ENCODE measurements around the gene PGGHG. TPM values are rescaled to one million over a fixed set of nuclear protein-coding genes. Genes with fewer than 3 reads are reported as not detected.
"Not testable (repeated sequence)": the region's sequence is repeated elsewhere in the genome, so short reads cannot be mapped to it uniquely, and the experiment has no call there.

PGGHG gene
- polyA plus RNA-seq, 1 donor from 2014 or later, result 2.1 TPM

GRCh38 chr11:324593-325517 lies 35.9 kb downstream of the PGGHG start:
- not testable (repeated sequence) for H3K4me2 ChIP-seq (ENCODE audit: low read length); H3F3A ChIP-seq (ENCODE audit: insufficient read depth, low read length, poor library complexity, severe bottlenecking); H3K27ac ChIP-seq (ENCODE audit: low read length); H3K9me3 ChIP-seq (ENCODE audit: low read length); H2AFZ ChIP-seq (ENCODE audit: low read depth, low read length); H3K36me3 ChIP-seq (ENCODE audit: insufficient read depth, low read length); H3K79me2 ChIP-seq (replicated peaks; ENCODE audit: insufficient read depth, low read length); H3K9me2 ChIP-seq (ENCODE audit: insufficient read depth, low read length); H3K4me3 ChIP-seq (ENCODE audit: low read length); H3K27me3 ChIP-seq (ENCODE audit: insufficient read depth, low read depth, low read length); H4K20me1 ChIP-seq (ENCODE audit: insufficient read depth); H3K9ac ChIP-seq (ENCODE audit: low read length)

GRCh38 chr11:325796-326591 lies 37.1 kb downstream of the PGGHG start:
- H3K27me3 ChIP-seq (ENCODE audit: insufficient read depth, low read depth, low read length), result no peaks in the 10 kb centered on the region
- no peaks in the 10 kb centered on the region for H3K36me3 ChIP-seq (ENCODE audit: insufficient read depth, low read length)
- H3K4me2 ChIP-seq (ENCODE audit: low read length), result no peak overlapping the region
- no peaks in the 10 kb centered on the region for H3K79me2 ChIP-seq (replicated peaks; ENCODE audit: insufficient read depth, low read length)
- no peaks in the 10 kb centered on the region for H3F3A ChIP-seq (ENCODE audit: insufficient read depth, low read length, poor library complexity, severe bottlenecking)
- H4K20me1 ChIP-seq (ENCODE audit: insufficient read depth), result no peaks in the 10 kb centered on the region
- H3K9me2 ChIP-seq (ENCODE audit: insufficient read depth, low read length), result no peaks in the 10 kb centered on the region
- H3K9me3 ChIP-seq (ENCODE audit: low read length), result no peaks in the 10 kb centered on the region
- TF ChIP-seq REST (IDR thresholded peaks at IDR 0.05; ENCODE audit: borderline replicate concordance) (no peak), MXI1 (conservative IDR thresholded peaks at IDR 0.05; ENCODE audit: poor library complexity, severe bottlenecking) (no peak), SMC3 (conservative IDR thresholded peaks at IDR 0.05; ENCODE audit: poor library complexity) (no peak), CTCF (IDR thresholded peaks at IDR 0.05; ENCODE audit: poor library complexity, severe bottlenecking) (no peak), EZH2 (IDR thresholded peaks at IDR 0.05; ENCODE audit: borderline replicate concordance, insufficient read depth, low read length, poor library complexity, severe bottlenecking) (no peak), RAD21 (conservative IDR thresholded peaks at IDR 0.05) (no peak), TAF1 (IDR thresholded peaks at IDR 0.05; ENCODE audit: low read depth) (no peak), POLR2AphosphoS5 (IDR thresholded peaks at IDR 0.05) (peak; percentile 96), EP300 (conservative IDR thresholded peaks at IDR 0.05; ENCODE audit: poor library complexity, severe bottlenecking) (peak; percentile 29)
- no peak overlapping the region for H3K27ac ChIP-seq (ENCODE audit: low read length)
- peak overlapping the region; percentile 20 for H3K9ac ChIP-seq (ENCODE audit: low read length)
- no peak overlapping the region for H3K4me3 ChIP-seq (ENCODE audit: low read length)
- H2AFZ ChIP-seq (ENCODE audit: low read depth, low read length), result no peak overlapping the region

All from neural cell (in vitro differentiated cells).